T-helper 1 cell treated with Interleukin-12 subunit alpha and Interleukin-12 subunit beta and Interleukin-4 antibody, amounts not matched to agents 30 μg/mL and 1 μg/mL, for 36 hours (primary cell): ENCODE results near the gene COL7A1.

Source experiments
- H3K27ac Mint-ChIP-seq: one replicate; pipeline ENCODE4 v1.8.0; 2021; ENCODE audit warnings: mild to moderate bottlenecking, mixed read lengths
- H3K27me3 Mint-ChIP-seq: one replicate; pipeline ENCODE4 v1.8.0; 2021; ENCODE audit warnings: low read depth, mixed read lengths
- H3K36me3 Mint-ChIP-seq: one replicate; pipeline ENCODE4 v1.8.0; 2021; ENCODE audit warnings: low read depth, mixed read lengths
- H3K4me1 Mint-ChIP-seq: one replicate; pipeline ENCODE4 v1.8.0; 2021; ENCODE audit warnings: low read depth, mixed read lengths
- H3K4me3 Mint-ChIP-seq: one replicate; pipeline ENCODE4 v1.8.0; 2021; ENCODE audit warnings: mild to moderate bottlenecking, moderate library complexity, mixed read lengths
- H3K9me3 Mint-ChIP-seq: one replicate; pipeline ENCODE4 v1.8.0; 2021; ENCODE audit warnings: mixed read lengths

COL7A1 gene

GRCh38 chr3:48595075-48595525 lies at the start of gene COL7A1:
COL7A1 (minus strand) TSS chr3:48595329; CDS start chr3:48595159, 170 bp downstream.
- no peaks in the 10 kb centered on the region for H3K4me1 Mint-ChIP-seq
- no peak within 1 kb of the TSS for H3K27ac Mint-ChIP-seq
- peaks cover 18% of the 10 kb centered on the region for H3K27me3 Mint-ChIP-seq
- no peak within 1 kb of the TSS for H3K4me3 Mint-ChIP-seq
- H3K36me3 Mint-ChIP-seq: peaks cover 5% of the 10 kb centered on the region
- H3K9me3 Mint-ChIP-seq: no peaks in the 10 kb centered on the region

- H3K4me3 Mint-ChIP-seq: no peak overlapping the region
- H3K27me3 Mint-ChIP-seq: no peaks in the 10 kb centered on the region
Observed at GRCh38 chr3:48642605-48643004, 47.5 kb upstream of the COL7A1 start.

GRCh38 chr3:48641396-48641795 lies 46.3 kb upstream of the COL7A1 start:
- Mint-ChIP-seq H3K4me1 (no peaks in the 10 kb centered on the region), H3K4me3 (no peak overlapping the region), H3K36me3 (no peaks in the 10 kb centered on the region), H3K27ac (no peak overlapping the region), H3K27me3 (no peaks in the 10 kb centered on the region), H3K9me3 (no peaks in the 10 kb centered on the region)

More at GRCh38 chr3:48642605-48643004, 47.5 kb upstream of the COL7A1 start:
- no peaks in the 10 kb centered on the region for H3K9me3 Mint-ChIP-seq
- no peak overlapping the region for H3K27ac Mint-ChIP-seq
- no peaks in the 10 kb centered on the region for H3K4me1 Mint-ChIP-seq
- H3K36me3 Mint-ChIP-seq: no peaks in the 10 kb centered on the region

GRCh38 chr3:48639944-48640606 lies 44.9 kb upstream of the COL7A1 start:
- no peaks in the 10 kb centered on the region for H3K27me3 Mint-ChIP-seq
- no peak overlapping the region for H3K27ac Mint-ChIP-seq
- no peak overlapping the region for H3K4me3 Mint-ChIP-seq
- H3K36me3 Mint-ChIP-seq: no peaks in the 10 kb centered on the region
- H3K9me3 Mint-ChIP-seq: no peaks in the 10 kb centered on the region
- H3K4me1 Mint-ChIP-seq: peaks cover 3% of the 10 kb centered on the region

- peak overlapping the region; percentile 35 for H3K4me3 Mint-ChIP-seq
Observed at GRCh38 chr3:48637305-48637704, 42.2 kb upstream of the COL7A1 start.

GRCh38 chr3:48636149-48636655 lies 41.1 kb upstream of the COL7A1 start:
- Mint-ChIP-seq H3K4me3 (peak overlapping the region; percentile 90), H3K27ac (no peak overlapping the region), H3K36me3 (peaks cover 2% of the 10 kb centered on the region), H3K9me3 (no peaks in the 10 kb centered on the region), H3K27me3 (no peaks in the 10 kb centered on the region), H3K4me1 (peaks cover 12% of the 10 kb centered on the region)

More at GRCh38 chr3:48637305-48637704, 42.2 kb upstream of the COL7A1 start:
- H3K36me3 Mint-ChIP-seq: peaks cover 2% of the 10 kb centered on the region
- no peak overlapping the region for H3K27ac Mint-ChIP-seq
- H3K4me1 Mint-ChIP-seq: peaks cover 12% of the 10 kb centered on the region
- H3K27me3 Mint-ChIP-seq: no peaks in the 10 kb centered on the region
- H3K9me3 Mint-ChIP-seq: no peaks in the 10 kb centered on the region

GRCh38 chr3:48635222-48636021 lies 40.3 kb upstream of the COL7A1 start, which contains the start of gene SLC26A6:
SLC26A6 (minus strand) TSS chr3:48635461; CDS start chr3:48635393, 68 bp downstream.
- no peaks in the 10 kb centered on the region for H3K27me3 Mint-ChIP-seq
- peaks cover 12% of the 10 kb centered on the region for H3K4me1 Mint-ChIP-seq
- H3K27ac Mint-ChIP-seq: peak within 1 kb of the TSS; percentile 89
- peaks cover 2% of the 10 kb centered on the region for H3K36me3 Mint-ChIP-seq
- H3K4me3 Mint-ChIP-seq: peak within 1 kb of the TSS; percentile 90
- H3K9me3 Mint-ChIP-seq: no peaks in the 10 kb centered on the region

- H3K9me3 Mint-ChIP-seq: no peaks in the 10 kb centered on the region
- peaks cover 12% of the 10 kb centered on the region for H3K4me1 Mint-ChIP-seq
- peaks cover 5% of the 10 kb centered on the region for H3K36me3 Mint-ChIP-seq
- H3K27me3 Mint-ChIP-seq: no peaks in the 10 kb centered on the region
- peak overlapping the region; percentile 90 for H3K4me3 Mint-ChIP-seq
- no peak overlapping the region for H3K27ac Mint-ChIP-seq
Observed at GRCh38 chr3:48634661-48635221, 39.6 kb upstream of the COL7A1 start.

- Mint-ChIP-seq H3K27me3 (no peaks in the 10 kb centered on the region), H3K4me1 (peaks cover 12% of the 10 kb centered on the region), H3K4me3 (no peak overlapping the region), H3K9me3 (no peaks in the 10 kb centered on the region), H3K27ac (no peak overlapping the region), H3K36me3 (peaks cover 5% of the 10 kb centered on the region)
Observed at GRCh38 chr3:48633743-48634142, 38.6 kb upstream of the COL7A1 start.

- H3K27ac Mint-ChIP-seq: no peak overlapping the region
- no peaks in the 10 kb centered on the region for H3K27me3 Mint-ChIP-seq
- H3K36me3 Mint-ChIP-seq: peaks cover 7% of the 10 kb centered on the region
- peaks cover 12% of the 10 kb centered on the region for H3K4me1 Mint-ChIP-seq
- H3K4me3 Mint-ChIP-seq: no peak overlapping the region
- H3K9me3 Mint-ChIP-seq: no peaks in the 10 kb centered on the region
Observed at GRCh38 chr3:48633256-48633655, 38.1 kb upstream of the COL7A1 start.

GRCh38 chr3:48631516-48632448 lies 36.7 kb upstream of the COL7A1 start:
- Mint-ChIP-seq H3K9me3 (no peaks in the 10 kb centered on the region), H3K4me3 (no peak overlapping the region), H3K27ac (no peak overlapping the region), H3K4me1 (peaks cover 14% of the 10 kb centered on the region), H3K36me3 (peaks cover 15% of the 10 kb centered on the region), H3K27me3 (no peaks in the 10 kb centered on the region)

- Mint-ChIP-seq H3K36me3 (peaks cover 18% of the 10 kb centered on the region), H3K27me3 (no peaks in the 10 kb centered on the region), H3K4me3 (no peak overlapping the region), H3K9me3 (no peaks in the 10 kb centered on the region), H3K27ac (no peak overlapping the region), H3K4me1 (peaks cover 11% of the 10 kb centered on the region)
Observed at GRCh38 chr3:48630833-48631232, 35.7 kb upstream of the COL7A1 start.

GRCh38 chr3:48630407-48630806 lies 35.3 kb upstream of the COL7A1 start:
- Mint-ChIP-seq H3K27ac (no peak overlapping the region), H3K27me3 (no peaks in the 10 kb centered on the region), H3K4me1 (peaks cover 11% of the 10 kb centered on the region), H3K4me3 (no peak overlapping the region), H3K9me3 (no peaks in the 10 kb centered on the region), H3K36me3 (peaks cover 18% of the 10 kb centered on the region)

GRCh38 chr3:48629894-48630293 lies 34.8 kb upstream of the COL7A1 start:
- Mint-ChIP-seq H3K27me3 (no peaks in the 10 kb centered on the region), H3K27ac (no peak overlapping the region), H3K4me1 (peaks cover 12% of the 10 kb centered on the region), H3K4me3 (no peak overlapping the region), H3K36me3 (peaks cover 18% of the 10 kb centered on the region), H3K9me3 (no peaks in the 10 kb centered on the region)
